Activated T-cell treated with anti-CD3 and anti-CD28 coated beads for 1 hour (primary cell): ENCODE results near the gene FHOD1.

Experiments used
- DNase-seq: peaks from one replicate; pipeline ENCODE4 v3.0.0-alpha.2; 2020; ENCODE audit warnings: low read depth

The FHOD1 gene

DNA sequence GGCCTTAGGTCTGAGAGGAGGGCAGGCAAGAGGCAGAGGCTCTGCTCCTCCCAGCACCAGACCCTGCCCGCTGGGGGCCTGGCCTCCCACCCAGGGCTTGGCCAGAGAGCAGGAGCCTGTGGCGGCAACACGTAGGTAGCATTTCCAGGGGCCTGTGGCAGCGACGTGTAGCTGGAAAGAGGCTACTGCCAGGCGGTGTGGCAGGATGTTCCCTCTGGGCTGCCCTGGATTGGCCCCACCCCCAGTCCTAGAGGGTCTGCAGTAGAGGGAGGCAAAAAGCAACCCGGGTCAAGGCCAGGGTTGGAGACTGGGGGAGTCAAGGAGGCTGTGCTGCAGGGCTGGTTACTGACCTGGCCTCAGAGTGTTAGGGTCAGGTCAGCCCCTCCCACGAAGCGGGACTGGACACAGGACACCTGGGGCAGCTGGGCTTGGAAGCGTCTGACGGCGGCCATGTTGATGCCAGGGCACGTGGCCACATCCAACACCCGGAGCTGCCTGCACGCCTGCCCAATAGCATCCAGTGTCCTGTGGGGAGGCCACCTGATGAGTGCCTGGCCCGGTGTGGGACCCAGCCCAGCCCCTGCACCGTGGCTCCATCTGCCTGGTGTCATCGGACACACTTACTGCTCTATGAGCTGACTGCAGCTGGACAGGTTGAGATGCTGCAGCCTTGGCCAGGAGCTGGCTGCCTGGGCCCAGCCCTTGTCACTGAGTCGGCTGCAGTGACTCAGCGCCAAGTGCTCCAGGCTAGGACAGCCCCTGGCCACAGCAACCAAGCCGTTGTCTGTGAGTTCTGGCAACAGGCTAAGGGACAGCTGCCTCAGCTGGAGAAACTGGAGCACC is 39.8 kb downstream of the FHOD1 start:
- DNase-seq, result no peak

DNA sequence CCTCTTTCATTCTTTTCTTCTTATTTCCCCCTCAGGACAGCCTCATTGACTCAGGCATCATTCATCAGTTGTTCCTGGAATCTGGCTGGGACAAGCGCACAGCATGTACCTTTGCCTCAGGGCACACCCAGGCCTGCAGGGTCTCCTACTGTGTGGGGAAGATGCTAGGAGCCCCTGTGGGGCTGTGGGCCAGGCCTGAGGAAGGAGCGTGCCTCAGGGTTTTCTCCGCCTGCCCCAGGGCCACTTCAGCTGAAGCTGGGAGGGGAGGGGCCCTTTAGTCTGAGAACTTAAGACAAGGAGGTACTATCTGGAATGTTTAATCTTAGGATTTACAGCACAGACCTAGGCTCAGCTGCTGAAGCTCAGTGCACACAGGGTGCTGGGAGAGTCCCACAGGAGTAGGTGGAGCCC is 40.4 kb downstream of the FHOD1 start:
- no peak for DNase-seq

DNA sequence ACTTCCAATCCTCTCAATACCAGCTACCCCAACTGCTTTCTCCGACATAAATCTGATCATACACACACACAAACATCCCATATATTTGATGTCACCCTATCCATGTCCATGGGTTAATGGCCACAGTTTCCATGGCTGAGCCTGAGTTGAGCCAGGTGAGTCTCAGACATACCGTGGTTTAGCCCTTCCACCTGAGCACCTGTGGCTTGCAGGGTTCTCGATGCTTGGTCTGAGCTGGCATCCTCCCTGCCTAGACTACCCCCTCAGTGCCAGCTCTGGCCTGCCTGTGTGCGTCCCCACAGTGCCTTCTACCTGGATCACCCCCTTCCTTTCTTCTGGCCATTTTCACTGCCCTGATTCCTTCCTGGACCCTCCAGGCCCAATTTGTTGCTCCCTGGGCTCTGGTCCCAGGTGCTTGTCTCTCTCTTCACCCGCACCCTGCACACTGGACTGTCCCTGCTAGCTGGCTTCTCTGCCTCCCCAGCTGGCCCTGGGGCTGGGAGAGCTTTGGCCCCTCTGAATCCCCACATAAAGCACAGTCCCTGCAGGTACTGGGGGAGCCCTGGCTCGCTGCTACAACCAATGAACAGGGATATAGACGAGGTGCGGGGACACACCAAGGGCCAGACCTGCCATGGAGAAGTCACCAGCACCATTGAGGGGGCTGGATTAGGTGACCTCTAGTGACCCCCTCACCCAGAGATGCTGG is 41.0 kb downstream of the FHOD1 start:
- DNase-seq, result no peak

DNA sequence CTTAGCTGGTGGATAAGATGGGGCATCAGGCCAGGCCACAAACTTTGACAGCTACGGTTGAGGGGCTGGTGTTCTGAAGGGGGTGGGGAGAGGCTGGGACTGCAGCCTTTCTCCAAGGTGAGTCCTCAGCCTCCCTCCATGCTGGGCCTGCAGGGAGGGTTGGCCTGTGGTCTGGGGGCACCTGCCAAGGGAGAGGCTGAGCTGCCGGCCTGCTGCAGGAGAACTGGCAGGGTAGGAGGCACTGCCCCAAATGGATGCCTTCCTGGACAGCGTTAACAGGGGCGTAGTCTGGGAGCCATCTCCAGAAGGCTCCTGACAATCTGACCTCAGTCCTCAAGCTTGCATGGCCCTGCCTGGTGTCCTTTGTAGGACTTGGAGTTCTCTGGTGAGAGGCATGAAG is 43.2 kb downstream of the FHOD1 start:
- no peak for DNase-seq

DNA sequence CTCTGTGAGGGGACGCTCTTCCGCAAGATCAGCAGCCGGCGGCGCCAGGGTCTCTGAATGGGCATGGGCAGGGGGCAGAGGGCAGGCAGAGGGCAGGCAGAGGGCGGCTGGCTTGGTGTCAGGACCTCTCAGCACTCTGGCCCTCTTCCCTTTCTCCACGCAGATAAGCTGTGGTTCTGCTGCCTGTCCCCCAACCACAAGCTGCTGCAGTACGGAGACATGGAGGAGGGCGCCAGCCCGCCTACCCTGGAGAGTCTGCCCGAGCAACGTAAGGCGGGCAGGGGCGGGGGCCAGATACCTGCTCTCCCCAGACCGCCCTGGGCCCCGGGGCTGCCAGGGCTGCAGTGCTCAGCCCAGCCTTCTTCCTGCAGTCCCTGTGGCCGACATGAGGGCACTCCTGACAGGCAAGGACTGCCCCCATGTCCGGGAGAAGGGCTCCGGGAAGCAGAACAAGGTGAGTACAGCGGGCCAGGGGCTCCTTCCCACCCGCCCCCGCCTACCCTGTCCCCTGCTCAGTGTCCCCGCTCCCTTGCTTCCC is 44.3 kb downstream of the FHOD1 start:
- no peak for DNase-seq

DNA sequence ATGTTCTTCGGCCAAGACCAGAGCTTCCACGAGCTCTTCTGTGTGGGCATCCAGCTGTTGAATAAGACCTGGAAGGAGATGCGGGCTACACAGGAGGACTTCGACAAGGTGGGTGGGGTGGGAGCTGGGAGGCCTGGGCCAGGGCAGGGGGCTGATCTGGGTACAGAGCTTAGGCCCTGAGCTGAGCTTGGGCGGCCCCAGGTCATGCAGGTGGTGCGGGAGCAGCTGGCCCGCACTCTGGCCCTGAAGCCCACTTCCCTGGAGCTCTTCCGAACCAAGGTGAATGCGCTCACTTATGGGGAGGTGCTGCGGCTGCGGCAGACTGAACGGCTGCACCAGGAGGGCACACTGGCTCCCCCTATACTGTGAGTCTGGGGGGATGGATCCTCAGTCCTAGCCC is 44.9 kb downstream of the FHOD1 start:
- no peak for DNase-seq

DNA sequence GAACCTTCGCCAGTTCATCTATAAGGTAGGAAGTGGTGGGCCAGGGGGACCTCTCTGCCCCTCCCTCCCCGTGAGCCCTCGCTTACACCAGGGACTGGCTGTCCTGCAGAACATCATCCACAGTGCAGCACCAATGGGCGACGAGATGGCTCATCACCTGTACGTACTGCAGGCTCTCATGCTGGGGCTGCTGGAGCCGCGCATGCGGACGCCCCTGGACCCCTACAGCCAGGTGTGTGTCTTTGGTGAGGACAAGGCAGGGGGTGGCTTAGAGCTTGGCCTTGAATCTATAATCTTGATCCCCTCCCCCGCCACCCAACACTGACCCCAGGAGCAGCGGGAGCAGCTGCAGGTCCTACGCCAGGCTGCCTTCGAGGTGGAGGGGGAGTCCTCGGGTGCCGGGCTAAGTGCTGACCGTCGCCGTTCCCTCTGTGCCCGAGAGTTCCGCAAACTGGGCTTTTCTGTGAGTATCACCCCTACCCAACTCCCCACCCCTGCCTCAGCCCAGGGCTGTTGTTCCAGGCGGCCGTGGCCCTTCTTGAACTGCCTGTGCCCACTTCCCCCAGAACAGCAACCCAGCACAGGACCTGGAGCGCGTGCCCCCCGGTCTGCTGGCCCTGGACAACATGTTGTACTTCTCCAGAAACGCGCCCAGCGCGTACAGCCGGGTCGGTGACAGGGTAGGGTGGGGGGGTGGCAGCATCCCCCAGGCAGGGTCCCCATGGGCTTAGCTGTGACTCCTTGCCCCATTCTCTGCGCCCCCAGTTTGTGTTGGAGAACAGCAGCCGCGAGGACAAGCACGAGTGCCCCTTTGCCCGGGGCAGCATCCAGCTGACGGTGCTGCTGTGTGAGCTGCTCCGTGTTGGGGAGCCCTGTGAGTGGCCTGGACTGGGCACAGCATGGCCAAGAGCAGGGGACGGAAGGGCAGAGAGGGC is 45.6 kb downstream of the FHOD1 start:
- DNase-seq, result no peak

DNA sequence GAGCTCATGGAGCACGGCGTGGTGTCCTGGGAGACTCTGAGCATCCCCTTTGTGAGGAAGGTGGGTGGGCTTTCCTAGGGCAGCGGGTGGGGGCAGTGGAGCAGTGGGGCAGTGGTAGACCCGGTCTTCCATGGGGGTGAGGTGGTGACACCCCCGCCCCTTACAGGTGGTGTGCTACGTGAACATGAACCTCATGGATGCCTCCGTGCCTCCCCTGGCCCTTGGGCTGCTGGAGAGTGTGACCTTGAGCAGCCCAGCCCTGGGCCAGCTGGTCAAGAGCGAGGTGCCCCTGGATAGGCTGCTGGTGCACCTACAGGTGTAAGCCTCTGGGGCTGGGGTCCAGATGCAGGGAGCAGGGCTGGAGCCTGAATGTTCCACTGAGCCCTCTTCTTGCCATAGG is 46.8 kb downstream of the FHOD1 start:
- DNase-seq, result no peak

DNA sequence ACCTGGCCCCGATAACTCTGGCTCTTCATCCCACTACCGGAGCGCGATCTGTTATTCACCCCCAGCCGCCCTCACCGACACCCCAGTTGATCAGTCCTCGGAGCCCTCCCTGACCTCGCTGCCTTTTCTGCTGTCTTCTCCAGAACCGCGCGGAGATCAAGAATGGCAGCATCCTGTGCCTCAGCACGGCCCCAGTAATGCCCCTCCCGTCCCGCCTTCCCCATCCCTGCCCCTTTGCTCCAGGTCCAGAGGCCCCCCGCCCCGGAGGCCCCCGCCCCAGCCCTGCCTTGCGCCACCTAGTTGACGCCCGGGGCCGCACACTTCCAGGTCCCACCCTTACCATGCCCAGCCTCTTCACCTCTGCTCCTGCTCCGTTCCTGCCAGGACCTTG is 47.5 kb downstream of the FHOD1 start:
- no peak for DNase-seq

DNA sequence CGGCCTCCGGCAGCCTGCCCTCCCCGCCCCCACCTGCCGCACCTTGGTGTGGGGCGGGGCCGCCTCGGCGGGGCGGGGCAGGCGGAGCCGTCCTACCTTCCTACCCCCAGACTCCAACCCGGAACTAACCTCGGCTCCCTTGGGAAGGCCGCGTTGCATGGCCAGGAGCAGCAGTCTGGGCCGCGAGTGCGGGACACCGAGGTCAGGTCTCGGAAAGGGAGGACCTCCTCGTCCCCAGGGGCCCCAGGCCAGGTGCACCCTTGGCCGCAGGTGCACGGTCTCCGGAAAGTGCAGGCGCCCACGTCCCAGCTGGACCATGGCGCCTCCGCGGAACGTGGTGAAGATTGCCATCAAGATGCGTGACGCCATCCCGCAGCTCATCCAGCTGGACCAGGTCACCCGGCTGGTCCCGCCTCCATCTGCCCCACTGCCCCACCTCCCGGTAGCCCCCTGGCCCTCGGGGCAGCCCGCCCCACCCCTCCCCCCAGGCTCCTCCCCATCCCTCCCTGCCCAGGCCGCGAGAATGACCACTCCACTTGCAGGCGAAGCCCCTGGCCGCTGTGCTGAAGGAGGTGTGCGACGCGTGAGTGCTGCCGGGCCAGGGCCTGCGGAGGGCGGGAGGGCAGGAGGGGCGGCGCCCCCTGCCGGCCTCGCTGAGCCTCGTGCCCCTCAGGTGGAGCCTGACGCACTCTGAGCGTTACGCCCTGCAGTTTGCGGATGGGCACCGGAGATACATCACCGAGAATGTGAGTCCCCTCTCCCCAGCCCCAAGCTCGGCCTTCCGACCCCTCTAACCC is 48.1 kb downstream of the FHOD1 start, which contains the start of gene ELMO3:
ELMO3 (plus strand) TSS at position 121 of the 797 bp plus-strand sequence; CDS start at position 317, 196 bp downstream.
- no peak for DNase-seq

DNA sequence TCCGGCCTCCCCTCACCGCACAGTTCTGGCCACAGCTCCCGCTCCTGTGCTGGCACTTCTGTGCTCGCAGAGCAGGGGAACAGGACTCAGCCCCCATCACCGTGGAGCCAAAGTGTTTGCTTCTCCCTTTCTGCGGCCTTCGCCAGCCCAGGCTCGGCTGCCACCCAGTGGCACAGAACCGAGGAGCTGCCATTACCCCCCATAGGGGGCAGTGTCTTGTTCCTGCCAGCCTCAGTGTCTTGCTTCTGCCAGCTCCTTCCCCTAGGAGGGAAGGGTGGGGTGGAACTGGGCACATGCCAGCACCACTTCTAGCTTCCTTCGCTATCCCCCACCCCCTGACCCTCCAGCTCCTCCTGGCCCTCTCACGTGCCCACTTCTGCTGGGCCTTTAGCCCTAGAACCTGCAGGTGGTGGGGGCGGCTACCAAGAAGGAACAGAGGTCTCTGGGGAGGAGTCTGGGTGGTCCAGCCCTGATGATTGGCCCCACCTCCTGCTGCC is 49.0 kb downstream of the FHOD1 start:
- DNase-seq, result no peak

DNA sequence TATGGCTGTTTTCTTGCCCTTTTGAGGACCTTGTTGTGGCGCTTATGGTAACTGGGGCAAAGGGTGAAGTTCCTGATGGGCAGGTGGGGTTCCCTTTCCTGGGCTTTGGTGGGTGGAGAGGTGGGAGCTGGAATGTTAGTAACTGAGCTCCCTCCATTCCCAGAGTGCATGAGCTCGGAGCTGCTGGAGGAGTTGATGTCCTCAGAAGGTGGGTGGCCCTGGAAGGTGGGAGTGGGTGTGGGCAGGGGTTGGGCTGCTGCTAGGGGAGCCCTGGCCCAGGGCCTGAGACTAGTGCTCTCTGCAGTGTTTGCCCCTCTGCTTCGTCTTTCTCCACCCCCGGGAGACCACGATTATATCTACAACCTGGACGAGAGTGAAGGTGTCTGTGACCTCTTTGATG is 49.6 kb downstream of the FHOD1 start:
- no peak for DNase-seq

DNA sequence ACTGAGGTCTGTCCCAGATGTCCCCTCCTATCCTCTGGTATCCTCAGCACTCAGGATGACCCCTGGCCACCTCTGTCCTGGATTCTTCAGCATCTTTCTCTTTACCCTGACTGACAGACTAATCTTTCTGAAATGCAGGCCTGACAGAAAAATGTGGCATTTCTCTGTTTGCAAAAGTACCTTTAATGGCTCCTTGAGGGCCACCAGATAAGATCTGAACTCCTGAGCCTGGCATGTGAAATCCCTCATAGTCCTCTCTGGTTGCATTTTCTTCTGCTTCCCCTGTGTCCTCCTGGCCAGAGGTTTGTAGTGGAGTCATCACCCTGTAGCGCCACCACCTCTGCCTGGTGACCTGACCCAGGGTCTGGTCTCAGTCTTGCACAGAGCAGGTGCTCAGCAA is 50.4 kb downstream of the FHOD1 start:
- no peak for DNase-seq

DNA sequence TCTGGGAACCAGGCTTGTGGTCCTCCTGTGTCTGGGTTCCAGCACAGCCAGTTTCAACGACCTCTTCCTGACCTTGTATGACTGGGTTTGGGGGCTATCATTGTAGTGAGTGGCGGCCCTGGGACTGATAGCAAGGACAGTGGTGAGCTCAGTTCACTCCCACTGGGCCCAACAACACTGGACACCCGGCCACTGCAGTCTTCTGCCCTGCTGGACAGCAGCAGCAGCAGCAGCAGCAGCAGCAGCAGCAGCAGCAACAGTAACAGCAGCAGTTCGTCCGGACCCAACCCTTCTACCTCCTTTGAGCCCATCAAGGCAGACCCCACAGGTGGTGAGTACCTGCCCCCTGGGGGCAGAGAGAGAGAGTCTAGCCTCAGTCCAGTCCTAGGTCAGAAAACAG is 51.6 kb downstream of the FHOD1 start:
- no peak for DNase-seq

DNA sequence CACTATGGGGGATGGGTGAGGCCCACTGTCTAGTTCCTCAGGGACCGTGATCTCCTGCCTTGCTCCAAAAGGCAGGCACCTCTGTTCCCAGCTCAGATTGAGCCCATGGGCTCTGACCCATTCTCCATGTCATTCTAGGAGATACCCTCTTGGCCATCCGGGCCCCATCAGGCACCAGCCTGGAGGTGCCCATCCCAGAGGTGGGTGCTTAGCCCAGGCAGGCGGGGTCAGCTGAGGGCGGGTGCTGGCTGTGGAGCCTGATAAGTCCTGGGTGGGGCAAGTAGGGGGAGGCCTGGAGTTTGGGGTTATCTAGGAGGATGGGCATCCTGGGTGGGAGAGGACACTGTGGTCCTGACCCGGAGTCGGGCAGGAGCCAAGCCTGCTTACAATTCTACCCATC is 53.0 kb downstream of the FHOD1 start:
- no peak for DNase-seq

DNA sequence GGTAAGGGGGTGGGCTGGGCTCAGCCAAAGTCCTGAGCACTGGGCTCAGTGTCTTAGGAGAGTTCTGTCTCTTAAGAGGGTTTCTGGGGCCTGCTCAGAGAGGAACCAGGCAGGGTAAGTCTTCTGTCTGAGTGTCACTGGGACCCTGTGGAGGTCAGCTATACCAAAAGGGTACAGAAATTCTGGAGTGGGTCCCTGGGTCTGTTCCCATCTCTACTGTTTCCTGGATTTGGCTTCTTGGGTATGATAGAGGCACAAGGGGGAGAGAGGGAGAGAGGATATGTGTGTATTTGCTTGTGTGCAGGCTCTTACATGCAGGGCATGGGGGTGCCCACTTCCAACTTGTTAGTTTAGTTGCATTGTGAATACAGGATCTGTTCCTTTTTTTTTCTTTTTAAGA is 53.7 kb downstream of the FHOD1 start:
- no peak for DNase-seq

DNA sequence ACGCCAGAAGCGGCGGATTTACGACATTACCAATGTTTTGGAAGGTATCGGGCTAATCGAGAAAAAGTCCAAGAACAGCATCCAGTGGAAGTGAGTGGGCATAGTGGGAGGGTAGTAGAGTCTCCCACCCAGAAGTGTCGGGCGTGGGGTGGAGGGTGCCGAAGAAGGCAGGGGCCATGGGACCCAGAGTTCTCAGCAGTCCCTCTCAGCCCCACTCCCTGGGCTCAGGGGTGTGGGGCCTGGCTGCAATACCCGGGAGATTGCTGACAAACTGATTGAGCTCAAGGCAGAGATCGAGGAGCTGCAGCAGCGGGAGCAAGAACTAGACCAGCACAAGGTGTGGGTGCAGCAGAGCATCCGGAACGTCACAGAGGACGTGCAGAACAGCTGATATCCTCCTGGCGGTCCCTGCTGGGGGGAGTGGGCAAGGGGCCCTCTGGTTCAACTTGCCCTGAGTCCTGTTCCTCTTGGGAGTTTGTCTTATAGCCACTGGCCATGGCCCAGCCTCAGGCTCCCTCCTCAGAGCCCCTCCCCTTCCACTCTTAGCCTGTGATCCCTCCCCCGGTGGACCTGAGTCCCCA is 54.4 kb downstream of the FHOD1 start:
- DNase-seq, result no peak

DNA sequence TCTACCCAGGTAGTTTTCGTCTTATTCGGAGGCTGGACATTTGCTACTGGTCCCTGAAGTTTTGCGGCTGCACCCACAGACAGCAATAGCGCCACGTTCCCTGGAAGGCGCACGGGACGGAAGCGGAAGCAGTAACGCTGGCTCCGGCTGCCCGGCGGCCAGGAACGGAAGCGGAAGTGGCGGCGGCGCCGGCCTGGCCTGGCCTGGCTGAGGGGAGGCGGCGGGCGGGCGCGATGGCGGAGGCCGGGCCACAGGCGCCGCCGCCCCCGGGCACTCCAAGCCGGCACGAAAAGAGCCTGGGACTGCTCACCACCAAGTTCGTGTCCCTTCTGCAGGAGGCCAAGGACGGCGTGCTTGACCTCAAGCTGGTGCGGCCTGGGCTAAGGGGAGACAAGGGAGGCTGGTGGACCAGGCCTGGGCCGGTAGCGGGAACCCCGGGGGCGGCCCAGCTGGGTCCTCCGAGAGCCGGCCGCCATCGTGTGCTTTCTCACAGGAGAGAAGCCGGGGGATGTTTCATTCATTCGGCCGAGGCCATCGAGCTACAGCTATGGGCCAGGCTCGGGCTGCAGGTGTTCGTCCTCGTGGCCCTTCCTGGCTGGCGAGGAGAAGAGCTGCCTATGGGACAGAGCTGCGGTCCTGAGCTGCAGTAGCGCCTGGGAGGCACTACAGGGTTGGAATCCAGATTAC is 55.1 kb downstream of the FHOD1 start, which contains the start of gene E2F4:
E2F4 (plus strand) TSS at position 161 of the 687 bp plus-strand sequence; CDS start at position 234, 73 bp downstream.
- peak; percentile 74 for DNase-seq

DNA sequence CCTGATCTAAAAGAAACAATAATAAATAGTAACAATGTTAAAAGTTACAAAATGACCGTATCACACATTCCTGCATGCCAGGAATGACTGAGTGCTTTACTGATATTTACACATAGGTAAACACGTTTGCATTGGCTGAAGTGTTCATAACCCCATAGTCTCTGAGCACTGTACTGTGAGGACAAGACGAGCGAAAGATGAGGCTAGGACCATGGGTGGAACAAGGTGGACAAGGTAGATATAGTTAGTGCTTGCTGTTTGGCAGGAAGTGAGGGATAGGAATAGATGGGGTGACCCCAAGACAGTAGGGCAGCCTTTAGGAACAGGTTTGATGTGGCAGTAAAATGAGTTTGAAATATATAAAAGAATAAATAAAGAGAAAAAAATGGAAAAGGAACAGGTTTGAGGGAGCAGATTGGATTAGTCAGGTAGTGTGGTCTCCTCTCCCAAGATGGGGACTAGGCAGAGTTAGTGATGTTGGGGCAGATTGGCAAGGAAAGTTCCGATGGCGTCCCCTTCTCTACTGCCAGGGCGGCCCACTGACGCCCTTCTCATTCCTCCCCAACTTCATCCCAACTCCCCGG is 55.8 kb downstream of the FHOD1 start:
- no peak for DNase-seq
